NCI-H2029 treated with DMSO at 0.1 percent for 48 hours (cell line): ENCODE measurements around the gene PDAP1.
A peak's percentile ranks its signal among the peaks of the same experiment; 100 is the strongest.
"Not testable (repeated sequence)": the region's sequence is repeated elsewhere in the genome, so short reads cannot be mapped to it uniquely, and the experiment has no call there.

ENCODE experiments used
- DNase-seq: peaks from one replicate; lab custom pipeline; 2025; lab: John Stamatoyannopoulos, UW

The PDAP1 gene

GRCh38 chr7:99408379-99409191, at the start of gene PDAP1, which contains the start of gene BUD31:
TSS of gene PDAP1 (minus strand) at chr7:99408597. CDS start at chr7:99408548, 49 bp downstream.
TSS of gene BUD31 (plus strand) at chr7:99408969. CDS start at chr7:99411093, 2,124 bp downstream.
- peak; percentile 85 for DNase-seq

GRCh38 chr7:99457650-99458493, 49.5 kb upstream of the PDAP1 start:
- no peak for DNase-seq

GRCh38 chr7:99457050-99457649, 48.8 kb upstream of the PDAP1 start:
- no peak for DNase-seq

- DNase-seq: no peak
These were observed 47.9 kb upstream of the PDAP1 start for GRCh38 chr7:99456288-99456687.

GRCh38 chr7:99455874-99456273, 47.5 kb upstream of the PDAP1 start:
- no peak for DNase-seq

GRCh38 chr7:99453105-99453504, 44.7 kb upstream of the PDAP1 start:
- DNase-seq: no peak

GRCh38 chr7:99452541-99452940, 44.1 kb upstream of the PDAP1 start:
- no peak for DNase-seq

- DNase-seq: no peak
These were observed 43.5 kb upstream of the PDAP1 start for GRCh38 chr7:99451936-99452335.

- DNase-seq: no peak
These were observed 40.9 kb upstream of the PDAP1 start for GRCh38 chr7:99449326-99449725.

GRCh38 chr7:99448855-99449254, 40.5 kb upstream of the PDAP1 start:
- no peak for DNase-seq

GRCh38 chr7:99447943-99448342, 39.5 kb upstream of the PDAP1 start:
- no peak for DNase-seq

GRCh38 chr7:99446096-99446495, 37.7 kb upstream of the PDAP1 start:
- DNase-seq: no peak

- no peak for DNase-seq
These were observed 31.8 kb upstream of the PDAP1 start for GRCh38 chr7:99440195-99440594.

- peak; percentile 75 for DNase-seq
These were observed 30.4 kb upstream of the PDAP1 start, which contains the start of the genes CPSF4 and PTCD1 for GRCh38 chr7:99438573-99439480. TSS of gene CPSF4 (plus strand) at chr7:99438943. CDS start at chr7:99439083, 140 bp downstream. TSS of gene PTCD1 (minus strand) at chr7:99438798. CDS start at chr7:99435242, 3,556 bp downstream.

GRCh38 chr7:99437946-99438572, 29.7 kb upstream of the PDAP1 start:
- DNase-seq: no peak

- no peak for DNase-seq
These were observed 24.8 kb upstream of the PDAP1 start for GRCh38 chr7:99433158-99433557.

- DNase-seq: not testable (repeated sequence)
These were observed 23.6 kb upstream of the PDAP1 start for GRCh38 chr7:99431756-99432540.

- DNase-seq: no peak
These were observed 21.4 kb upstream of the PDAP1 start for GRCh38 chr7:99429756-99430155.

- DNase-seq: no peak
These were observed 20.7 kb upstream of the PDAP1 start for GRCh38 chr7:99428972-99429566.
